IPS DF 19.7 (cell line): ENCODE data around the gene SYNJ2.
"Not testable (repeated sequence)": the region's sequence is repeated elsewhere in the genome, so short reads cannot be mapped to it uniquely, and the experiment has no call there.

Source experiments
- DNase-seq: peaks from one replicate; pipeline ENCODE4 v3.0.0-alpha.2; 2013; ENCODE audit warnings: low read depth, low spot score

SYNJ2 gene

GRCh38 chr6:157981395-157982101 is at the start of gene SYNJ2:
SYNJ2 (plus strand) TSS chr6:157981863; CDS start chr6:157981962, 99 bp downstream.
- no peak for DNase-seq

GRCh38 chr6:157935786-157936185 is 45.9 kb upstream of the SYNJ2 start:
- no peak for DNase-seq

- DNase-seq, result no peak
Observed at GRCh38 chr6:157937318-157937717, 44.3 kb upstream of the SYNJ2 start.

DNA sequence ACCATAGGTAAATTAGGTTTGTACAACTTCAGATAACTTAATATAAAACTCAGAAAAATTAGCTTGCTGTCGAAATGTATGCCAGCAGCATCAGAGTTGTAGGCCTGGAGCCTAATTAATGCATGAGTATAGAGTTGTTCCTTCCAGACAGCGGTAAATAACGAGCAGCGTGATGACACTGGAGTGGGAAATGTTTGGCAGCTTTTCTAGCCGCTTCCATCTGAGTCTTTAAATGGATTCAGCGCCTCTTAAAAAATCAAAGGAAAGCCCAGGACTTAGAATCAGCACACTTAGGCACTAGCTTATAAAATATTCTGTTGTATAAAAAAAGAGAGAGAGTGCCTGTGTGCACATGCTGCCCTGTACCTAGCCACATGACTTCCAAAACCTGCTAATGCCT is 43.7 kb upstream of the SYNJ2 start:
- no peak for DNase-seq

- DNase-seq, result not testable (repeated sequence)
Observed at GRCh38 chr6:157940375-157941036, 41.2 kb upstream of the SYNJ2 start.

DNA sequence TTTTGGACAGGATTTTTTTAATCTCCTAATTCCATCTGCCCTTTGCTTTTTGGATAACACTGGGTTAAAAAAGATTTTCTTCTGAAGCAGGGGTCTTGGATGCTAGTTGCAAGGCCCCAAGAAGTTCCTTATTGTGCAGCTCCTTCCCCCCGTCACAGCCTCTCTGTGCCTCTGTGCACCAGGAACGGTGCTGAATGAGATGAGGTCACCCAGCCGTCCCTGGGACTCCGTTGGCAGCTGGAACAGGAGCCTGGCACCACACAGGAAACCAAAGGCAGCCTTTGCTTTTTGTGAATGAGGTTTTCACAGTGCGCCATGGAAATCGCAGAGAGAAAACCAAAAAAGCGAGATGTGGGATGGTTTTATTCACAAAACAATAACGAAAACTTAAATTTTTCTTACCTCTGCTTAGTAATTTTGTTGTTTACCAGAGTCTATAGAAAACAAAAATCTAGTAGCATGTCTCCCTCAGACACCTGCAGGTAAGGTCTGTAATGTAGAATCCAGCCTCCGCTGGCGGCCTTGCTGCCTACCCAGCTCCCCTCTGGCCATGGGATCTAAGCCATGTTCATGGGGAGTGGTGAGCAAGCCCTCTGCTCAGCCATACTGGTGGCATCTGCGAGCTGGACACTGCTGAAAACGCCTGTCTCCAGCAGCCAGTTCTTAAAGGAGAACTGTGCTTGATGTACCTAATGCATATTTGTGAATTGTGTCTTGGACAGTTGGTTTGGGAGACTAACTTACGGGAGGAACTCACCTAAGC is 40.4 kb upstream of the SYNJ2 start:
- no peak for DNase-seq

- DNase-seq, result no peak
Observed at GRCh38 chr6:157942351-157942750, 39.3 kb upstream of the SYNJ2 start.

- DNase-seq, result no peak
Observed at GRCh38 chr6:157943249-157943963, 38.3 kb upstream of the SYNJ2 start.

DNA sequence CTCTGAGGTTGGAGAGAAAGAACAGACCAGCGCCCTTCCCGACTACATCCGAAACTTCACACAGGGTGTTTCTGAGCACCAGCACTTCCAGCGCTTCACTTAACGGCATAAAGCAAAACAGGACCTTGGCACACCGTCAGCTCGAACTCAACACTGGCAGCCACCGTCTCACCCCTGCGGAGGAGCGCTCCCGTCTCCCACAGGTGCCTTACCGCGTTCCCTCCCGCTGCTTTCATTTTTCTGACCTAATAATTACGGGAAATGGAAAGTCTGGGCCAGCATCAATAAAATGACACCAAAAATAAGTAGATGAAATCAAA is 37.7 kb upstream of the SYNJ2 start:
- DNase-seq, result no peak

DNA sequence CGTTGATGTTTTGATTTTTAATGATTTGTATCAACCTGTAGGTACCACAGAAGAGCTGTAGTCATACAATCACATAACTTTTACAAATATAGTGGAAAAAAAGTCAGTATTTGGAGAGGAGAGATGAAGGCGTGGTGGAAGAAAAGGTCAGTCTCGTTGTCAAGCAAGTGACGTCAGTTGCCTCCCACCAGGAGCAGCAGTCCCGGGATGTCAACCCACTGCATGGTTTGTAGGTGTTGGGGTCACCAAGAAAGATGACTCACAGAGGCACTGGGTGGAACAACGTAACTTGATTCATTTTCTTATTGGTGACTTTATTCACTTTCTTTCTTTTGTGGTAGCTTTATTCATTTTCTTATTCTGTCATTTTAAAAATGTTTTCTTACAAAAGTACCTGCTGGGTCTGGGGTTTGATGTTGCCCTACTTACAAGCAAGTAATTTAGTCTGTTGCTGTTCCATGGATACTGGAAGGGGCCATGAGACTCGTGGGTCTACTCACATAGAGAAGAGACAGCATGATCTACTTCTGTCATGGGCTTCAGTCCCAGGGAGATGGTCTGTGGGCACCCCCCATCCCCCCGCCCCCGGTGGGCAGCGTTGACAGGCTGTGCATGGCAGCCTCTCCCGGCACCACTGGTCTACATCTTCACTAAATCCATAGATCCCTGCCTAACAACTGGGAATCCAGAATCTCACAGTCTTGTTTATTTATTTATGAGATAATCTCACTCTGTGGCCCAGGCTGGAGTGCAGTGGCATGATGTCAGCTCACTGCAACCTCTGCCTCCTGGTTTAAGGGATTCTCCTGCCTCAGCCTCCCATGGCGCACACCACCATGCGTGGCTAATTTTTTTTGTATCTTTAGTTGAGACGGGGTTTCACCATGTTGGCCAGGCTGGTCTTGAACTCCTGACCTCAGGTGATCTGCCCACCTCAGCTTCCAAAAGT is 36.4 kb upstream of the SYNJ2 start:
- no peak for DNase-seq

DNA sequence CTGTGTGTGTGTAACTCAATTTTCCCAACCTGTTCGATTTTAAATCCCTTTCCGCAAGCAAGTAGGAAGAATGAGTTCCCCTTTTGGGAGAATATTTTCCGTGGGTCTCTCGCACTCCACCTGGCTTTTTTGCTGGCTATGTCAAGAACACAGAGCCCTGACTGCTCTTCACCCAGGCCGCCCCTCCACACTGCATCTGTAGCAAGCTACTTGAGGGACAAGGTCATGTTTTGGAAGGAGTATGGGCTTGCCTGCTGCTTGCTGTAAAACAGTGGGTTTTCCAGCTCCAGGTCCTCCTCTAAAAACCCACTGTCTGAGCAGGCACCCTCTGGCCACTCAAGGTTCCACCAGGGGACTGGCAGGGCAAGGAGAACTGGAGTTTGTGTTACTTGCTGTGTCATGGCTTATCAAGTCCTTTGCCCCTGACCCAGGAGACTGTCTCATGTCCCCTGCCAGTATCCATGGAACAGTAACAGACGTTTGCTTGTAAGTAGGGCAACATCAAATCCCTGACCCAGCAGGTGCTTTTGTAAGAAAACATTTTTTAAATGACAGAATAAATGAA is 35.5 kb upstream of the SYNJ2 start:
- DNase-seq, result no peak

GRCh38 chr6:157946865-157947532 is 34.7 kb upstream of the SYNJ2 start:
- no peak for DNase-seq

DNA sequence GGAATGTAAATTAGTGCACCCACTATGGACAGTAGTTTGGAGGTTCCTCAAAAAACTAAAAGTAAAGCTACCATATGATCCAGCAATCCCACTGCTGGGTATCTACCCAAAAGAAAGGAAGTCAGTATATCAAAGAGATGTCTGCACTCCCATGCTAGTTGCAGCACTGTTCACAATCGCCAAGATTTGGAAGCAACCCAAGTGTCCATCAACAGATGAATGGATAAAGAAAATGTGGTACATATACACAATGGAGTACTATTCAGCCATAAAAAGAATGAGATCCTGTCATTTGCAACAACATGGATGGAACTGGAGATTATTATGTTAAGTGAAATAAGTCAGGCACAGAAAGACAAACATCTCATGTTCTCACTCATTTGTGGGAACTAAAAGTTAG is 30.8 kb upstream of the SYNJ2 start:
- DNase-seq, result not testable (repeated sequence)

GRCh38 chr6:157951828-157952227 is 29.8 kb upstream of the SYNJ2 start:
- DNase-seq, result no peak

DNA sequence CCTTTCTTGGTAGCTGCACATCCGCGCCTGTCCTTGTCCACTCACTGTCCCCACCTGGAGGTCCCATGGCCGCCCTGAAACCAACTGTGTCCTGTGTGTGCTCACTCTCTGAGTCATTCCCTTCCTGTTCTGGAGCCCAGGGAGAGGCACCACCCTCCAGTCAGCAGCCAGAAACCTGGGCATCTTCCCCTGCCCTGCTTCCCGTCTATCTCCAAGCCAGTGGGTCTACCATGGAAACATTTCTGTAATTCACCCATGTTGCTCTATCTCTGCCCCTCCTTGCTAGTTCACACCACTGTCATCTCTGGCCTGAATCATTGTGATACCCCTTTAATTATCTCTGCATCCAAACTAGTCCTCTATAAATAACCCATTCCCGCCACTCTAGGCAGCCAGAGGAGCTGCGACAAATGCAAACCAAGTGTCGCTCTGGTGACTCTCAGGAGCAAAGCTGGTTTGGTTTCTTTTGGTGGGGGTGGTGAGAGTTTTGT is 28.8 kb upstream of the SYNJ2 start:
- DNase-seq, result no peak

GRCh38 chr6:157953580-157954091 is 28.0 kb upstream of the SYNJ2 start:
- DNase-seq, result no peak

DNA sequence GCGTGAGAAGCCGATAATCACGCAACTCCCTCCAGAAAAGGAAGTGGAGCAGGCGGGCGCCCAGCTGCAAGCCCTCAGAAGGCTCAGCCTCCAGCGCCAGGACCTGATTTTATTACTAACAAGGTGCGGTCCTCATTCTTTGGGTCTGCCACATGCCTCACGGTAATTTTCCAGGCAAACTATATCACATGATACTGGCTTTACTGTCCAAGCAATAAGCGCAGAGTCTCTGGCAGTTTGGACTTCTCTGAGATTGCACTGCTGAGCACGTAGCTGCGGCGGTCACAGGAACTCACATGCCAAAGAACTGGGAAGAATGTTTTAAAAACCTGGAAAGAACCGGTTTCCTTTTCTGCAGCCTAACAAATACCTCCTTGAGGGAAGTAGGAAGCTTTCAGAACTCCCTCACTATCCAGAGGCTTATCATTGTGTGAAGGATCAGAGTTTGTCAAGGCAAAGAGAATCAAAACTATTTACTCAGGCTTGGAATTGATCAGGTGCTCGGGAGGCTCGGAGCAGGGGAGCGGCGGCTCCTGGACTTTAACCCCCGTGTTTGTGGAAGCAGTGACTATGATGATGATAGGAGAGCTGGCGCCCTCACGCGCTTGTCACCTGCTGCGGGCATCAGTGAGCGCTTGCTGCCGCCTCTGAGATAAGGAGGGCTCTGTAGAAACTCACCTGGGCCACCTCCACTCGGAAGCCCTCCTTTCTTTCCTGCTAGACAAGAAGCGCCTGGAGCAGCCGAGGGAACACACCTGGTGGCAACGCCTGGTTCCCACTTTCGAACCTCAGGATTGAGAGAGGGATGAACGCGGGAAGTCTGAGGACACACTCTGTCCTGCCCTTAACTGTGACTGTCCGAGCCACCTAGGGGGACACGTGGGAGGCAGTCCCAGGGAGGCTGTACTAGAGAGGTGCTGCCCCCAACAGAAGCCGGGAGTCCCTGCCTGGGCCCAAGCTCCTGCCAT is 27.2 kb upstream of the SYNJ2 start:
- DNase-seq, result no peak

- no peak for DNase-seq
Observed at GRCh38 chr6:157955675-157956074, 26.0 kb upstream of the SYNJ2 start.
